GM12878 (cell line): Measurements from ENCODE around the gene LPA. TPM values are rescaled to one million over a fixed set of nuclear protein-coding genes. Genes with fewer than 3 reads are reported as not detected.
"Not testable (repeated sequence)": the region's sequence is repeated elsewhere in the genome, so short reads cannot be mapped to it uniquely, and the experiment has no call there.

Source experiments
- ATAC-seq: fragments of 200-7000 bp; cut with Tn5 transposase; 3 replicates; pipeline ENCODE4 v1.9.1; 2020; ENCODE audit warnings: mild to moderate bottlenecking, moderate library complexity
- BruUV-seq: library from RNA; stranded (reverse); fragments of 400-500 nt; replicated peaks from 2 replicates; lab custom pipeline; 2021; lab: Mats Ljungman, UMichigan
- CTCF ChIA-PET: fragments of 300-600 bp; sonication (Branson Sonifier 250); formaldehyde crosslinking; extraction: SDS; loops from one replicate; lab custom pipeline; 2021; ENCODE audit warnings: inconsistent platforms; lab: Yijun Ruan, JAX
- POLR2A ChIA-PET: fragments of 350-600 bp; formaldehyde crosslinking; extraction: SDS; loops from one replicate; lab custom pipeline; 2021; ENCODE audit warnings: inconsistent platforms; lab: Charles Lee
- RAD21 ChIA-PET: fragments of 300-600 bp; sonication (Branson Sonifier 250); formaldehyde crosslinking; loops from one replicate; lab custom pipeline; 2023; ENCODE audit warnings: antibody characterized with exemption; ENCODE audit not compliant: unreplicated experiment; lab: Charles Lee
- SMC1A ChIA-PET: fragments of 300-600 bp; sonication (Branson Sonifier 250); formaldehyde crosslinking; loops from one replicate; lab custom pipeline; 2023; ENCODE audit not compliant: unreplicated experiment, uncharacterized antibody; lab: Charles Lee
- DNase-seq: peaks from one replicate; pipeline ENCODE4 v3.0.0-alpha.2; 2011; ENCODE audit warnings: low read depth, low spot score
- FAIRE-seq: peaks from 3 replicates; lab custom pipeline; 2011; peaks lifted over from hg19 to GRCh38; lab: Jason Lieb, UNC
- H2AFZ ChIP-seq: 2 replicates; pipeline ENCODE4 v1.6.0; 2011; ENCODE audit warnings: low read depth, low read length, control low read depth; ENCODE audit not compliant: control insufficient read depth
- H3K27ac ChIP-seq: 2 replicates; pipeline ENCODE4 v1.5.1; 2011; ENCODE audit warnings: control low read depth; ENCODE audit not compliant: control insufficient read depth, insufficient read depth
- H3K27me3 ChIP-seq, 2 experiments: replicated peaks in 1 of 2; 2 replicates each; pipeline versions ENCODE4 v1.6.0 to v1.6.1; 2011; ENCODE audit warnings: low read length in 1 of 2; ENCODE audit not compliant: control insufficient read depth in 2 of 2, insufficient read depth in 2 of 2
- H3K36me3 ChIP-seq, 2 experiments: 2 replicates each; pipeline ENCODE4 v1.5.1; 2011; ENCODE audit warnings: low read length in 1 of 2; ENCODE audit not compliant: control insufficient read depth in 2 of 2, insufficient read depth in 2 of 2
- H3K4me1 ChIP-seq: 2 replicates; pipeline ENCODE4 v1.6.1; 2011; ENCODE audit warnings: mild to moderate bottlenecking, low read length, moderate library complexity, mixed read lengths; ENCODE audit not compliant: control insufficient read depth, insufficient read depth
- H3K4me2 ChIP-seq: 2 replicates; pipeline ENCODE4 v1.6.0; 2011; ENCODE audit warnings: control low read depth; ENCODE audit not compliant: control insufficient read depth, insufficient read depth
- H3K4me3 ChIP-seq: fragments of 200-600 bp; sonication (generic); 2 replicates; pipeline ENCODE4 v1.5.1; 2016
- H3K79me2 ChIP-seq: 2 replicates; pipeline ENCODE4 v1.6.0; 2011; ENCODE audit warnings: low read length; ENCODE audit not compliant: control insufficient read depth, insufficient read depth
- H3K9ac ChIP-seq: 2 replicates; pipeline ENCODE4 v1.8.0; 2011; ENCODE audit warnings: low read length, control low read depth, mixed read lengths; ENCODE audit not compliant: control insufficient read depth, insufficient read depth
- H3K9me3 ChIP-seq: replicated peaks from 3 replicates; pipeline ENCODE4 v1.5.1; 2011; ENCODE audit warnings: mild to moderate bottlenecking, low read length; ENCODE audit not compliant: control insufficient read depth, insufficient read depth
- H4K20me1 ChIP-seq: 2 replicates; pipeline ENCODE4 v1.6.0; 2011; ENCODE audit not compliant: control insufficient read depth, insufficient read depth
- SIN3A ChIP-seq: IDR thresholded peaks from 2 replicates; pipeline ENCODE4 v1.6.1; 2012; ENCODE audit warnings: low read depth, low read length, improper control_type of control experiment
- ZBTB33 ChIP-seq: fragments of 450-650 bp; IDR thresholded peaks from 2 replicates; pipeline ENCODE4 v1.6.1; 2017; ENCODE audit warnings: mild to moderate bottlenecking
- WGBS: methylation state at CpG from one replicate; pipeline ENCODE4 v1.1.6; 2016; ENCODE audit warnings: low lambda C conversion rate; ENCODE audit not compliant: insufficient replicate concordance, insufficient coverage; ENCODE audit errors: missing lambda C conversion rate; 5-methylcytosine and 5-hydroxymethylcytosine counted together
- in situ Hi-C: fragments of 300-500 bp; cut with MboI; formaldehyde crosslinking; loops from 9 replicates; pipeline ENCODE4 v1.14.3; 2018; ENCODE audit warnings: mixed read lengths
- intact Hi-C: fragments of 100-400 bp; cut with micrococcal nuclease; formaldehyde crosslinking; loops from one replicate; pipeline ENCODE4 v1.14.2; 2022; ENCODE audit not compliant: unreplicated experiment
- polyA plus RNA-seq, 11 experiments: library from polyadenylated mRNA; depleted of rRNA in 4 of 11; unstranded in 6 of 11; stranded (reverse) in 5 of 11; fragments of >200 nt; fragmentation: Nextera tagmentation in 4 of 11; fragmentation: Illumina TruSeq in 1 of 11; extraction: Ambion mirVana in 4 of 11; extraction: Trizol in 1 of 11; gene quantifications; 1 replicate in 1 of 11; 2 replicates in 10 of 11; pipeline versions ENCODE4 v1.2.1 to v1.2.3, GENCODE V29; 2011 to 2016; ENCODE audit warnings: inconsistent platforms in 2 of 11, missing spikeins in 2 of 11, low read depth in 1 of 11
- total RNA-seq, 4 experiments: library from RNA; depleted of rRNA in 3 of 4; stranded (reverse); fragments of >200 nt in 3 of 4; fragmentation: Illumina TruSeq in 1 of 4; extraction: Trizol in 1 of 4; gene quantifications; 2 replicates each; pipeline versions ENCODE4 v1.2.1 to v1.2.3, GENCODE V29; 2013 to 2021

LPA gene
- total and polyA plus RNA-seq, 10 of the 15 experiments (the other 5 are each of a cell fraction or from before 2014, with no cell fraction given) = 0.03 to 2.8 (median 0.57) TPM

GRCh38 chr6:160531826-160532225 is 132.2 kb downstream of the LPA start (continued):
- TF ChIP-seq ZBTB33 = no peak
- TF ChIP-seq SIN3A = no peak

GRCh38 chr6:160529524-160529923 is 134.6 kb downstream of the LPA start:
- H3K4me2 ChIP-seq, H3K9me3 ChIP-seq, ATAC-seq, BruUV-seq, POLR2A ChIA-PET, H3K9ac ChIP-seq, H3K27me3 ChIP-seq, FAIRE-seq, H3K27ac ChIP-seq, DNase-seq, H3K4me3 ChIP-seq, SMC1A ChIA-PET, RAD21 ChIA-PET, H4K20me1 ChIP-seq, H3K4me1 ChIP-seq, intact Hi-C loops, H2AFZ ChIP-seq, H3K79me2 ChIP-seq, H3K36me3 ChIP-seq: not testable (repeated sequence)
- in situ Hi-C loops = loop anchor here (10.0 kb wide), 1 partner anchor 845 kb away; no protein-coding TSS in a partner anchor
- CTCF ChIA-PET = interaction anchor here (0.8 kb wide), 1 partner anchor 10 kb away, joined by 3 read pairs; no protein-coding TSS in a partner anchor
- WGBS = 13% methylated on average over 5 of the region's 5 CpGs
